Brain microvascular endothelial cell (primary cell): ENCODE measurements around the gene LIAS.
"Not testable (repeated sequence)": the region's sequence is repeated elsewhere in the genome, so short reads cannot be mapped to it uniquely, and the experiment has no call there.

ENCODE experiments used
- DNase-seq: peaks from one replicate; pipeline ENCODE4 v3.0.0-alpha.2; 2020
- H3K27ac ChIP-seq: fragments of 250-450 bp; sonication (Bioruptor Pico); 2 replicates; pipeline ENCODE4 v1.5.1; 2020; ENCODE audit warnings: mild to moderate bottlenecking, moderate library complexity
- H3K27me3 ChIP-seq: fragments of 250-450 bp; sonication (Bioruptor Pico); replicated peaks from 2 replicates; pipeline ENCODE4 v1.5.1; 2020; ENCODE audit warnings: mild to moderate bottlenecking
- H3K36me3 ChIP-seq: fragments of 250-450 bp; sonication (Bioruptor Pico); replicated peaks from 2 replicates; pipeline ENCODE4 v1.5.1; 2020; ENCODE audit warnings: mild to moderate bottlenecking
- H3K4me3 ChIP-seq: 2 replicates; pipeline ENCODE4 v1.5.1; 2011; ENCODE audit warnings: low read depth, mild to moderate bottlenecking, control low read depth, low read length, moderate library complexity
- CTCF ChIP-seq: IDR thresholded peaks from 2 replicates; pipeline ENCODE4 v1.5.1; 2011; ENCODE audit warnings: low read depth, mild to moderate bottlenecking, moderate library complexity, low read length, control low read depth, inconsistent platforms; ENCODE audit errors: missing control alignments
- in situ Hi-C: cut with HindIII; loops from 2 replicates; pipeline ENCODE4 v1.10.0; 2017; ENCODE audit warnings: low sequenced_read_pairs, low pct_ligation_motif_present

LIAS gene

GRCh38 chr4:39456946-39457763 is 1.7 kb upstream of the LIAS start:
- H3K27me3 ChIP-seq: no peaks in the 10 kb centered on the region
- in situ Hi-C loops: no loop called here
- H3K27ac ChIP-seq: no peak overlapping the region
- no peak for TF ChIP-seq CTCF
- no peak for DNase-seq
- H3K4me3 ChIP-seq: peak overlapping the region; percentile 98
- H3K36me3 ChIP-seq: peaks cover 58% of the 10 kb centered on the region

GRCh38 chr4:39458161-39458504 is 723 bp upstream of the LIAS start:
- Histone ChIP-seq H3K36me3 (peaks cover 48% of the 10 kb centered on the region), H3K27ac (peak overlapping the region; percentile 94), H3K4me3 (peak overlapping the region; percentile 98)
- in situ Hi-C loops, H3K27me3 ChIP-seq, DNase-seq: not testable (repeated sequence)

GRCh38 chr4:39464886-39465501 is 6.1 kb downstream of the LIAS start:
- Histone ChIP-seq H3K27me3 (no peaks in the 10 kb centered on the region), H3K36me3 (no peaks in the 10 kb centered on the region), H3K4me3 (no peak overlapping the region), H3K27ac (peak overlapping the region; percentile 61)
- peak; percentile 36 for TF ChIP-seq CTCF
- in situ Hi-C loops: no loop called here
- DNase-seq: peak; percentile 84

GRCh38 chr4:39466747-39467146 is 7.9 kb downstream of the LIAS start:
- Histone ChIP-seq H3K36me3 (peaks cover 3% of the 10 kb centered on the region), H3K4me3 (no peak overlapping the region), H3K27ac (no peak overlapping the region), H3K27me3 (no peaks in the 10 kb centered on the region)
- in situ Hi-C loops: no loop called here
- TF ChIP-seq CTCF: no peak
- DNase-seq: no peak

- in situ Hi-C loops: no loop called here
- no peak overlapping the region for H3K27ac ChIP-seq
- no peak for DNase-seq
- no peak overlapping the region for H3K4me3 ChIP-seq
- no peaks in the 10 kb centered on the region for H3K27me3 ChIP-seq
- no peak for TF ChIP-seq CTCF
- H3K36me3 ChIP-seq: peaks cover 7% of the 10 kb centered on the region
These were observed 8.6 kb downstream of the LIAS start for GRCh38 chr4:39467464-39467863.

- Histone ChIP-seq H3K27ac (peak overlapping the region; percentile 8), H3K27me3 (no peaks in the 10 kb centered on the region), H3K4me3 (no peak overlapping the region), H3K36me3 (peaks cover 9% of the 10 kb centered on the region)
- peak; percentile 81 for DNase-seq
- TF ChIP-seq CTCF: peak; percentile 88
- in situ Hi-C loops: no loop called here
These were observed 10.7 kb downstream of the LIAS start for GRCh38 chr4:39469429-39470077.
